GM18909 (cell line): ENCODE data around the gene DIAPH1.
A peak's percentile ranks its signal among the peaks of the same experiment; 100 is the strongest.

Experiments
- ATAC-seq: cut with Tn5 transposase; IDR thresholded peaks from one replicate; pipeline ENCODE4 v1.9.1; 2021; ENCODE audit warnings: mild to moderate bottlenecking; ENCODE audit not compliant: unreplicated experiment, poor library complexity

DIAPH1 gene

GRCh38 chr5:141489841-141490240 lies 129.0 kb downstream of the DIAPH1 start:
- no peak for ATAC-seq

GRCh38 chr5:141488591-141489561 lies 129.9 kb downstream of the DIAPH1 start, which contains the start of gene PCDHGC5:
Gene PCDHGC5 (plus strand): TSS chr5:141489081. CDS start chr5:141489241, 160 bp downstream.
- ATAC-seq, result no peak

- ATAC-seq, result no peak
These were observed 131.7 kb downstream of the DIAPH1 start for GRCh38 chr5:141487131-141487530.

GRCh38 chr5:141486091-141486490 lies 132.7 kb downstream of the DIAPH1 start:
- no peak for ATAC-seq

- ATAC-seq, result no peak
These were observed 133.3 kb downstream of the DIAPH1 start for GRCh38 chr5:141485321-141486055.

DNA sequence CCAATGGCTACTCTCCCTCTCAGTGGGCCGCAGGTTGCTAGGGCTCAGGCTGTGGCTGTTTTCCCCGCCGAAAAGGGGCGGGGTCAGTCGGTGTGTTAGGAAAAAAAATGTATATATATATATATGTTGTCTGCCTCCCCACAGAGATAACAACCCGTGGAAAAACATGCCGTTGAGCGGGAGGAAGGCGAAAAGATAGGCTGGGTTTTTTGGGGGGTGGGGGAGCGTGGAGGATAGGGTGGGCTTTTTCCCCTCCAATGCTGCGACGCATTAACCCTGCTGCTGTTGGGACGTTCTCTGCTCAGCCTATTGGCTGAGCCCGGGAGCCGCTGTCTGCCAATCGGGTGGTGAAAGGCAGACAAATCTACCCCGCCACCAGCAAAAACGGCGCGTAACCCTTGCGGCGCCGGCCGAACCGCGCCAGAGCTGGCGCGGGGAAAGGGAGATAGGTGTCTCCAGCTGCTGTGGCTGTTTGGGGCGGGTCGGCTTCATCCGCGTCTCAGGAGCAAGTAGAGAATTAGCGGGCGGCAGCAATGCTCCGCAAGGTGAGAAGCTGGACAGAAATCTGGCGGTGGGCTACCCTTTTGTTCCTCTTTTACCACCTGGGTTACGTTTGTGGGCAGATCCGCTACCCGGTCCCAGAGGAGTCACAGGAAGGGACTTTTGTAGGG lies 134.0 kb downstream of the DIAPH1 start, which contains the start of gene PCDHGC4:
Gene PCDHGC4 (plus strand): TSS at position 390 of the 671 bp plus-strand sequence. CDS start 144 bp downstream, at position 534.
- no peak for ATAC-seq

DNA sequence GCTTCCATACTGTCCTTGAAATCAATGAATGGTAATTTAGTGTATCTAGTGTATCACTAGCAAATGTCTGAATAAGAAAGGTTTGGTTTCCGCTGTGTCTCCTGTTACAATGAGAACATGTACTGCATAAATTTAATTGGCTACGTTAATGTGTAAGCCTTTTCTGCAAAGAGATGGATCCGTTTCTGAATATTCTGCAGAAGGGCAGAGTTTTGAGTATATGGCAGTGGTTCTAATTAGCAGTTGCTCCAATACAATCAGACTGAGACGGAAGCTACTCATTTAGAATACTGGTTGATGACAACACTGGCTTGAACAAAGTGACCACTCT lies 134.5 kb downstream of the DIAPH1 start:
- no peak for ATAC-seq

DNA sequence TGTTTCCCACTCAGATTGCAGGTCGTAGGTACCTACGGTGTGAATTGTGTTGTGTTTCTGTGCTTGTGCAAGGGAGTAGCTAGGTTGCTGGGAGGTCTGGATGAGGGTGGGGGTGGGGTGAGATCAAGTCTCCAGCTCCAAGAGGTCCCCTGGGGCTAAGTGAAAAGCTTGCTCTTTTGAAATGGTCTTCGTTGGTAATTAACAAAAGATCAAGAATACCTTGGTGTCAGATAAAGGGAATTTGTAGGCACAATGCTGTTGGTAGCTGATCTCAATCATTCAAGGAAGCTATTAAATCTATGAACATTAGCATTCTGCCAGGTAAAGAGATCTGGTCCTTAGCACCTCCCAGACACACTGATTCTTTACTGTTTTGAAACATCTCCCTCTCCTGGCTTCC lies 134.9 kb downstream of the DIAPH1 start:
- no peak for ATAC-seq

DNA sequence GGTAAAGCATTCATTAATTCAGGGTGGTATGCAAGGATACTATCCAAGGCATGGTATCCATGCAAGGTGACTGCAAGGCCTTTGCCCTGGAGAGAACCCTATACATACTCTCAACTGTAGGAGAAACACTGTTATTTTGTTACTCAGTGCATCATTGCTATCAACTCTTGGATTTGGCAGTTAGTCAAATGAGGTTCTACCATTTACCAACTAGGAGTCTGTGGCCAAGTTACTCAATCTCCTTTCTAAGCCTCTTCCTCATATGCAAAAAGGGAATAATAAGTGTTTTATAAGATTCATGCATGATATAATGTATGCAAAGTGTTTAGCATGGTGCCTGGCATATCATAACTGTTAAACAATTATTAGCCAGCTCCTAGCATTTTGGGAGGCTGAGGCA lies 139.0 kb downstream of the DIAPH1 start:
- no peak for ATAC-seq

- no peak for ATAC-seq
These were observed 140.4 kb downstream of the DIAPH1 start for GRCh38 chr5:141478321-141478945.

DNA sequence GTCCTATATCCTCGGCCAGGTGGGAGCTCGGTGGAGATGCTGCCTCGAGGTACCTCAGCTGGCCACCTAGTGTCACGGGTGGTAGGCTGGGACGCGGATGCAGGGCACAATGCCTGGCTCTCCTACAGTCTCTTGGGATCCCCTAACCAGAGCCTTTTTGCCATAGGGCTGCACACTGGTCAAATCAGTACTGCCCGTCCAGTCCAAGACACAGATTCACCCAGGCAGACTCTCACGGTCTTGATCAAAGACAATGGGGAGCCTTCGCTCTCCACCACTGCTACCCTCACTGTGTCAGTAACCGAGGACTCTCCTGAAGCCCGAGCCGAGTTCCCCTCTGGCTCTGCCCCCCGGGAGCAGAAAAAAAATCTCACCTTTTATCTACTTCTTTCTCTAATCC lies 141.0 kb downstream of the DIAPH1 start:
- ATAC-seq, result no peak

DNA sequence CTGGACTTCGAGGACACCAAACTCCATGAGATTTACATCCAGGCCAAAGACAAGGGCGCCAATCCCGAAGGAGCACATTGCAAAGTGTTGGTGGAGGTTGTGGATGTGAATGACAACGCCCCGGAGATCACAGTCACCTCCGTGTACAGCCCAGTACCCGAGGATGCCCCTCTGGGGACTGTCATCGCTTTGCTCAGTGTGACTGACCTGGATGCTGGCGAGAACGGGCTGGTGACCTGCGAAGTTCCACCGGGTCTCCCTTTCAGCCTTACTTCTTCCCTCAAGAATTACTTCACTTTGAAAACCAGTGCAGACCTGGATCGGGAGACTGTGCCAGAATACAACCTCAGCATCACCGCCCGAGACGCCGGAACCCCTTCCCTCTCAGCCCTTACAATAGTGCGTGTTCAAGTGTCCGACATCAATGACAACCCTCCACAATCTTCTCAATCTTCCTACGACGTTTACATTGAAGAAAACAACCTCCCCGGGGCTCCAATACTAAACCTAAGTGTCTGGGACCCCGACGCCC lies 141.7 kb downstream of the DIAPH1 start:
- no peak for ATAC-seq

- peak; percentile 40 for ATAC-seq
These were observed 142.5 kb downstream of the DIAPH1 start for GRCh38 chr5:141476132-141476911.

DNA sequence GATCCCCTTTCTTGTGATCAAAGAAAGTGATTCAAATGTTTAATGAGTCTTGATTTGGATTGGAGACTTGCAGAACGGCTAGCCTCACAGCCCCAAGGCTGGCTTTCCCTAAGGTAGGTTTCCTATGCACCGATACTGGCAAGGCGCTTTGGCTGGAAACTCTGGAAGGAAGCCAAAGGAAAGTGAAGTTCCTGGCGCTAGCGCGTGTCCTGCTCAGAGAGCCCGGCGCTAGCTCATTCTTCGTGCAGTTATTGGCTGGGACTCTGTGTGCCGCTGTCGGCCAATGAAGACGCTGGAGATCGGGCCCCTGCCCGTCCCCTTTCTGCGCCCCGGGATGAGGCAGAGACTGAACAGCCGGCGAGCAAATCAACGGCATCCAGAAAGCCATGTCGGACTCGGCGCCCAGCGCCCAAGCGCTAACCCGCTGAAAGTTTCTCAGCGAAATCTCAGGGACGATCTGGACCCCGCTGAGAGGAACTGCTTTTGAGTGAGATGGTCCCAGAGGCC lies 143.1 kb downstream of the DIAPH1 start, which contains the start of gene PCDHGC3:
Gene PCDHGC3 (plus strand): TSS at position 342 of the 507 bp plus-strand sequence. CDS start 151 bp downstream, at position 493.
- ATAC-seq, result peak; percentile 98

DNA sequence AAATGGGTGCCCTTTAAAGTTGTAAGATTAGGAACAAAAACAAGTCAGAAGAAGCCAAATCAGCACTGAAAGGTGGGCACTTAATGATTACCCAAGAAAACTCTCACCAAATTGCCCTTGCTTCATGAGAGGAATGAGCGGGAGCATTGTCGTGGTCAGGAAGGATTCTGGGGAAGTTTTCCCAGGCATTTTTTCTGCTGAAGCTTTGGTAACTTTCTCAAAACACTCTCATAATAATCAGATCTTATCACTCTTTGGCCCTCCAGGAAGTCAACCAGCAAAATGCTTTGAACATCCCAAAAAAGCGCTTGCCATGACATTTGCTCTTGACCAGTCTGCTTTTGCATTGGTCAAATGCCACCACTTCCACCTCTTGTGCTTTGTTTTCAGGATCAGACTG lies 153.4 kb downstream of the DIAPH1 start:
- ATAC-seq, result no peak
